ENCODE measurements around the gene RASA3.

RASA3 gene

DNA sequence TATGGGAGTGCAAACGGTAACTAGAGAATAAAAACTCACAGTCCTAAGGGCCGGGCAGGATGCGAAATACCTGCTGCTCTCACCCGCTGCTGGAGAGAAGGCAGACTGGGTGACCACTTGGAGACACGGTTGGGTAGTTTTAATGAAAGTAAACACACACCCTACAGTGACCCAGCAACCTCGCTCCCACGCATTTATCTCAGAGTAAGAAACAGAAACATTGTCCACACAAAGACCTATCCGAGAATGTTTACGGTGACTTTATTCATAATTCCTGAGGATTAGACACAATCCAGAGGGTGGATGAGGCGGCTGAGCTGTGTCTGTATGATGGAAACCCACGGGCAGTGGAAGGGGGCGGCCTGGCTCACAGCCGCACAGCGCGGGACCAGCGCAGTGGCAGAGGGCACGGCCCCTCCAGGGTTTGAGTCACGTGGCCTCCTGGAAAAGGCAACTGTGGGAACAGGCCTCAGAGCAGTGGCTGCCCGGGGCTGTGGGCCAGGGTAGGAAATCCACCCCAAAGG lies 85.0 kb downstream of the RASA3 start:
- no peak for DNase-seq

- DNase-seq, result no peak
These were observed 85.9 kb downstream of the RASA3 start for GRCh38 chr13:114046431-114046975.

DNA sequence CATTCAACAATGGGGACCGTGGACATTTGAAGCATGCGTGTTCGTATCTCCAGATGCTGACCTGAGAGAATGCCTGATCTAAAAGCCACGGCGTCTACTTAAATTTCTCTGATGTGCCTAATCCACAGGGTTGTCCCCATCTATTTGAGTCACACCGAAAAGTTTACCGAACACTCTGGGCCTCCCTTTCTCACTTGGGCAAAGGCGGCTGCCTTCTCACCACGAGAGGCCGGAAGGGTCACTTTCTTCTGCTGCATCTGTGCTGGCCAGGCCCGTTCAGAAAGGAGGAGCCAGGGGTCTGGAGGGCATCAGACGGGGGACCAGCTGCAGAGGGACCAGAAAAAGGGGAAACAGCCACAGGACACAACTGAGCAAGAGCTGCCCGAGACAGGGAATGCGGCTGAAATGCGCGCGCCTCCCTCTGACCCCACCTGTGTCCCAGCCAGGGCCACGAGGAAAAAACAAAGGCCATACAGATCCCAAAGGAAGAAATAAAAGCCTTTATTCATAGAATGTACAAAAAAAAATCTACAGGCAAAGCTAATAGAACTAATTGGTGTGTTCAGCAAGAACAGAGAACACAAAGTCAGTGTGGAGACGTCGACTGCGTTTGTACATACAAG lies 87.2 kb downstream of the RASA3 start:
- peak; percentile 34 for DNase-seq

- peak; percentile 89 for DNase-seq
These were observed 87.9 kb downstream of the RASA3 start for GRCh38 chr13:114044486-114044885.

GRCh38 chr13:114043421-114044053 lies 88.9 kb downstream of the RASA3 start:
- DNase-seq, result peak; percentile 97

DNA sequence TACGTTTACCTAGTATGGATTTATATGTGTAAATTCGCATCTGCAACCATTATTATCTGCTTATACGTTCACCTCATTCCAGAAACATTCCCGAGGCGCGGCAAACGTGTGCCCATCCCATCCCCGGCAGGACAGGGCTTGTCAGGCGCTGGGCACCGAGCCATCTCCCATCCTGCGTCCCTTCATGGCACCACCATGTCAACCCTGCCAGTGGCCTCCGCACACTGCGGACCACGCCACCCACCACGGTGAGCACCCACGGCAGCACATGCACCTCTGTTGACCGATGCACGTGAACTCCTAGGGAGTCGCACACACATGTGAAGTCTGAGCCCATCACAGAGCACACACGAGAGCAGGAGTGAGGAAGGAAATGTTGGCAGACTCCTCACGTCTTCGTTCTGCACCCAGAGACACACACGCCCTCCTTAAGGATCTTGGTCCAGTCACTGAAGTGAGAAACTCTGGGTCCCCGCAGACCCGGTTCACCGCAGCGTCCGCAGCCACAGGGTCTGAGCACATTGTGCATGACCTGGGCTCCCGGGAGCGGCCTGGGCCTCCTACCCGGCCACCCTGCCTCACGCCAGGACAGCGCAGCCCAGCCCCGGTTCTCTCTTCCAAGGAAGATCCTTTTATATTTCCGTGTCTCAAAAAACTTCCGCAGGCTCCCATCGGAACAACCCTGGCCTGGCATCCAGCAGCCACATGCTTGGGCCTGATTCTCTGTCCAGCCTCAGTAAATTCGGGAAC lies 90.2 kb downstream of the RASA3 start:
- no peak for DNase-seq

DNA sequence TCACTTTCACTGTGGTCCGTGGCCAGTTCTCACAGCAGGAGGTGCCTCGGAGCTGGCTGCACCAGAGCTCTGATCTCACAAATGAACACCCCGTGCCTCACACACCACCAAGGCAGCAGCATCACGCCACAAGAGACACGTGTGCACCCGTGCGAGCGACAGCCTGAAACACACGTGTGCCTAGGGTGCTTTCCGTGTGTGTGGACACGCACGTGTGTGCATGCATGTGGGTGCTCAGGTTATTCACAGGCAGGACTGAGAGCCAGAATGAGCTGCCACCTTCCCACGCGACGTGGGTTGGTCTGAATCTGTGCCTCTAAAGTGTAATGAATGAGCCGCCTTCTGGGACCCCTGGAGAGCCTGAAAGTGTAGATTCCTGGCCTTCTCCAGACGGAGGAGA lies 90.9 kb downstream of the RASA3 start:
- DNase-seq, result no peak

DNA sequence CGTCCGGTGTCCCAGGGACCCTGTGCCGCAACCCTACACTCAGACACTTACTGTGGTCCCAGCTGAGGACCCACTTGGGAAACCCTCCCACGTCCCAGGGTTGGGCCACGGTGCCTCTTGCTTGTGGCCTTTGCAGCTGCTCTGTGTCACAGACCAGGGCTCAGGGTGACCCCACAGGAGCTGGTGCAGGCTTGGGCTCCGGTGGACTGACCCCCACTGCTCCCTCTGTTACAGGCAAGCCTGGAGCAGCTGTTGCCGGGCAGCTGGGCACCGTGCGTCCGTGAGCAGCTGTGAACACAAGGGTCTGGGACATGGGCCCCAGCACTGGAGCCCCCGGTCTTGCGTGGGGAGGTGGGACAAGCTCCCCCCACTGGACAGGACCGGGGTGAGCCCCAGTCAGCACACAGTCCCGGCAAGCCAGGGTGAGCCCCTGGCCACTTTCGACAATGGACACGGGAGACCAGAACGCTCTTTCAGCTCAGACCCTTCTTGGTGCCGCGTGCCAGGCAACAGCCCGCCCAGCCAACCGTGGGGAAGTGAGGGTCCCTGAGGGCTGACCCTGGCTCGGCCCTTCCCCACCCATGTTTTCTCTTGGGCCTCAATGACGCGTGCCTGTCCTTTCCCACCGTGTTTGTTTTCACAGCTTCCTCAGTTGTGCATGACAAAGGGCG lies 92.8 kb downstream of the RASA3 start:
- no peak for DNase-seq

DNA sequence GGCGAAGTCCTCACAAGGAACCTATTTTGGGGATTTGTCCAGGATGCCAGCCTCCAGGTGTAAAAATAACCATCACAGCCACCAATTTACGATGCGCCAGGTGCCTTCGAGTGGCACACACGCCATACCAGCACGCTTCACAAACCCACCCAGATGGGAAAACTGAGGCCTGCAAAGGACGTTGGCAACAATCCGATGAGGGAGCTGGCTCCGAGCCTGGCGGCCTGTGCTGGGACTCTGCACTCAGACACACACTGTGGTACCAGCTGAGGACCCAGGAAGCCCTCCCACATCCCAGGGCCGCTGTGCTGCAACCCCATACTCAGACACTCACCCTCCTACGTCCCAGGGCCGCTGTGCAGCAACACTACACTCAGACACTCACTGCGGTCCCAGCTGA lies 93.5 kb downstream of the RASA3 start:
- no peak for DNase-seq

GRCh38 chr13:114038211-114038613 lies 94.2 kb downstream of the RASA3 start:
- DNase-seq, result no peak

GRCh38 chr13:114037674-114038073 lies 94.7 kb downstream of the RASA3 start:
- no peak for DNase-seq

DNA sequence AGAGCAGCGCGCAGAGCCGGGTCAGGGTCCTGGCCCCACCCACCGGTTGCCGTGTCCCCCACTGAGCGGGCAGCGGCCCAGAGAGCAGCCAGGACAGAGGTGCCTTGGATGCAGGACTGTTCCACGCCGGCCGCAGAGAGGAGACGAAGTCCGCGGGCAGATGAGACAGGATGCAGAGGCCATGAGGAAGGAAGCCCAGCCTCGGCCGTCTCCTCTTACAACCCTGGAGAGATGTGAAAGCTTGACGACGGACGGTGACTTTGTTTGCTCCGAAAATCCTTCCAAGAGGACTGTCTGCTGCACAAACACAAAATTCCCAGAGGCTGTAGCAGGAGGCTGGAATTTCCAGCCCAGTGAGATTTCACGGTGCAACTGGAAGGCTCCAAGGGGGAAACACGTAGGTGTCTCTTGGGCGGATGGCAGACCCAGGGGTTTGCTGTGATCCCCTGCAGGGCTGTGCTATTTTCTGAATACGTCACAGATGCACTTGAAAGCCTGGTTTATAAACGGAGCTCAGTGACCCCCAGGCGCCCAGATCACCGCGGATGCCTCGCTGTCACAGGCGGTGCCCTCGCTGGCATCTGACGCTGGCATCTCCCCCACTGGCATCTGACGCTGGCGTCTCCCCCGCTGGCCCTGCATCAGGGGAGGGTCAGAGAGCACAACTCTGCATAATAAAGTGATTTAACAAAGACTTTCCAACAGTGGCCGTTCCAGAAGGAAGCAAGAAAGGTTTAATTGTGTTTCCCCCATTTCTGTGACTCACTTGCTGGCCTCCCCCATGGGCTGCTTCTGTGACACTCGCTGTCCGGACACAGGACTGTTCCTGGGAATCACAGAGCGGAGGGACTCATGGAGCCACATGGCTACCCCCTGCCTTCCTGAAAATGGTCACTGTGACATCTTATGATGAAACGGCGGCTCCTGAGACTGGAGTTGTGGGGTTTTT lies 96.6 kb downstream of the RASA3 start:
- DNase-seq, result peak; percentile 74

DNA sequence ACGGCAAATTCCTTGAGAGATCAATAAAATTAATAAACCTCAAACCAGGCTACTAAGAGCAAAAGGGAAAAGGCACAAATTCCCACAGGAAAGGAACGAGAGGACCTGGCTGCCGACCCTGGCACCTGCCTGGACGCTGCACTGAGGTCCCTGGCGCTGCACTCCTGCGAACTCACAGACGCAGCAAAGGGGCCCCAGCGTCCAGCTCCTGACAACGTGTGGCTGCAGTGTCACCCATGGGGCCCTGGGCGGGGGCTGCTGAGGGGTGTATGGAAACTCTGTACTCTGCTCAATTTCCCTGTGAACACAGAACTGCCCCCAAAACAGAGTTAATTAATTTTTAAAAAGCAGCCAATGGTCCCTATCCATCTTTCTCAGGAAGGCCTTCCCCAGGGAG lies 97.2 kb downstream of the RASA3 start:
- no peak for DNase-seq

DNA sequence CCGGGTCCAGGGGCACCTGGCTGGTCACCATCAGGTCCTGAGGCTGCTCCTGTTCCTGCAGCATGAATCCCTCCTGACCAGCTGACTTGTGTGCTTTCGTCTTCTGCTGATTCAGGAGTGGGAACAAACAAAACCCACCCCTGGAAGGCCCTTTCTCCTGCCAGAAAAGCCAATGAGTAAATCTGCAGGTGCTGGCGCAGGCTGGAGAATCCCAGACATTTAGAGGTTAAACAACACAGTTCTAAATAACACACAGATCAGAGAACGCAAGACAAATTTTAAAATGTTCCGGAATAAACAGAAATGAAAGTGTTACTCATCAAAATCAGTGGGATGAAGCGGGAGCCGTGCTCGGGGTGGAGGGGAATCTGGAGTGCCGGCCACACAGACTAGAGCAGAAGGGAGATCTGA lies 97.9 kb downstream of the RASA3 start:
- DNase-seq, result no peak

DNA sequence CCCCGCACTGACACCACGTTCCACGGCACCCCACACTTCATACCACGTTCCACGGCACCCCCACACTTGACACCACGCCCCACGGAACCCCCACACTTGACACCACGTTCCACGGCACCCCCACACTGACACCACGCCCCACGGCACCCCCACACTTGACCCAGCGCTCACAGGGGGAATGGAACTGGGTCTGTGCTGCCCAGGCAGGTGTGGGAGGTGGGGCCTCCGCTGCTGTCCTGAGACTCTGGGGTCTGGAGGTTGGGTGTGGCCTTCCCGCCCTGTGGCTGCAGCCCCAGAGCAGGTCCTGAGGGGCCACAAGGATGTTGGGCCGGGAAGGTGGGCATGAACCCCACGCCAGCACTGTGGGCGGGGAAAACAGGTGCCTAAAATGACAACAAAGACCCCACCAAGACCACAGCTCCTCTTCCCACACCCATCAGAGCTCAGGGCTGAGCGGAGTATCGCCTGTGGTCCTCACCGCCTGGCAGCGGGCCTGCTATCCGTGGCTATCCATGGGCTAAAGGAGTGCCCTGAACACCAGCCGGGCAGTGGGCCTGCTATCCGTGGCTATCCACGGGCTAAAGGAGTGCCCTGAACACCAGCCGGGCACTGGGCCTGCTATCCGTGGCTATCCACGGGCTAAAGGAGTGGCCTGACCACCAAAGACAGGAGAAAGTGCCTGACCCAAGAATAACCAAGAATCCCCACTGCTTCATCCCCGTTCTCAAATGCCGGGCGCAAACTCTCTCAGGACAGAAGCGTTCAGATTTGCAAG lies 98.7 kb downstream of the RASA3 start:
- no peak for DNase-seq

DNA sequence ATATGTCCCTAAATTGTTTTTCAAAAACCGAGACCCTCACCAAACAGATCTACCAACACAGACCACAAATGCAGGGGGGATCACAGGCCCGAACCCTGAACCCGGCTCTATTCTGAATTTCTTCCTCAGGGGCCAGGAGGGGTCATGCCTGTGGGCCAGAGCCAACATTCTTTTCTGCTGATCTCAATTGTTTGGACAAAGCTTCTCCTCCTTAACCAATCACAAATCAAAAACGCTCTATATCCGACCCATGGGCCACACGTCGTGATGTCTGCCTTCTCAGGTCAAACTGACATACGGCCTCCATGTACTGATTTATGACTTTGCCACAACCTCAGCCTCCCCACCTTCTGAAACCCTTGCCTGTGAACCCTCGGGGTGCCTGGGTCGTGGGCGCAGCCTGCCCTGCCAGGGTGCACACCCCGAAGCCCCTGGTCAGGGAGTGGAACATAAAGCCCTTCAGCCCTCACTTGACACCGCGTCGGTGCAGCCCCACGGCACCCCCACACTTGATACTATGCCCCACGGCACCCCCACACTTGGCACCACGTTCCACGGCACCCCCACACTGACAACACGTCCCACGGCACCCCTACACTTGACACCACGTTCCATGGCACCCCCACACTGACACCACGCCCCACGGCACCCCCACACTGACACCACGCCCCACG lies 100.2 kb downstream of the RASA3 start:
- no peak for DNase-seq

GRCh38 chr13:114031631-114032030 lies 100.8 kb downstream of the RASA3 start:
- DNase-seq, result no peak

DNA sequence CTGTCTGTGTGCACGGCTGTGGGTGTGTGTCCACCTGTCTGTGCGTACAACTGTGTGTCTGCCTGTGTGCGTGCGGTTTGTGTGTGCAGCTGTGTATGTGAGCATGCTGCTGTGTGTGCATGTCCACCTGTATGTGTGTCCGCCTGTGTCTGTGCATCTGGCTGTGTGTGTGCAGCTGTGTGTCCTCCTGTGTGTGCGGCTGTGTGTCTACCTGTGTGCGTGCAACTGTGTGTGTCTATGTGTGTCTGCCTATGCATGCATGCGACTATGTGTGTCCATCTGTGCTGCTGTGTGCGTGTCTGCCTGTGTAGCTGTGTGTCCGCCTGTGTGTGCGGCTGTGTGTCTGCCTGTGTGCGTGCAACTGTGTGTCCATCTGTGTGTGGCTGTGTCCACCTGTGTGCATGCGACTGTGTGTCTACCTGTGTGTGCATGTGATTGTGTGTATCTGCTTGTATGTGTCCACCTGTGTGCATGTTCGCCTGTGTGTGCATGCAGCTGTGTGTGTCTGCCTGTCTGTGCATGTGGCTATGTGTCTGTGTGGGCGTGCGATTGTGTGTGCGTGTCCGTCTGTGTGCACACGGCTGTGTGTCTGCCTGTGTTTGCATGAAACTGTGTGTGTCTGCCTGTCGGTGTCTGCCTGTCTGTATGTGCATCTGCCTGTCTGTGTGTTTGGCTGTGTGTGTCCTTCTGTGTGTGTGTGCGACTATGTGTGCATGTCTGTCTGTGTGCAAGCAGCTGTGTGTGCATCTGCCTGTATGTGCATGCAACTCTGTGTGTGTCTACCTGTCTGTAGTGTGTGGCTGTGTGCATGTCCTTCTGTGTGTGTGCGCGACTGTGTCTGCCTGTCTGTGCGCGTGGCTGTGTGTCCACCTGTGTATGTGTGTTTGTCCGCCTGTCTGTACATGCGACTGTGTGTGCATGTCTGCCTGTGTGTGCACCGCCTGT lies 101.5 kb downstream of the RASA3 start:
- DNase-seq, result no peak

- DNase-seq, result no peak
These were observed 102.4 kb downstream of the RASA3 start for GRCh38 chr13:114029866-114030625.

Measured in MV-4-11 (cell line).